Liver (tissue), 9 donors: ENCODE data around the gene FABP1. TPM values are rescaled to one million over a fixed set of nuclear protein-coding genes. Genes with fewer than 3 reads are reported as not detected.

Experiments
- DNase-seq: peaks from one replicate; pipeline ENCODE4 v3.0.0-alpha.2; 2017; ENCODE audit warnings: low spot score
- H3K27ac ChIP-seq, 2 donors: one replicate each; pipeline ENCODE4 v1.7.0; 2013; ENCODE audit warnings: inconsistent platforms in 2 of 2, low read length in 2 of 2, control low read depth in 1 of 2, low read depth in 1 of 2, mild to moderate bottlenecking in 1 of 2
- H3K27me3 ChIP-seq, 4 donors: one replicate each; pipeline versions ENCODE4 v1.6.1 to v1.7.0; 2013; ENCODE audit warnings: low read length in 3 of 4, inconsistent platforms in 1 of 4, mild to moderate bottlenecking in 1 of 4, moderate library complexity in 1 of 4; ENCODE audit not compliant: control insufficient read depth in 4 of 4, insufficient read depth in 4 of 4
- H3K36me3 ChIP-seq, 4 donors: one replicate each; pipeline versions ENCODE4 v1.6.1 to v1.7.0; 2013; ENCODE audit warnings: low read length in 3 of 4, mild to moderate bottlenecking in 3 of 4, low read depth in 1 of 4, moderate library complexity in 1 of 4; ENCODE audit not compliant: control insufficient read depth in 4 of 4, insufficient read depth in 3 of 4
- H3K4me1 ChIP-seq, 4 donors: one replicate each; pipeline versions ENCODE4 v1.6.1 to v1.7.0; 2013; ENCODE audit warnings: low read length in 3 of 4, mild to moderate bottlenecking in 3 of 4, moderate library complexity in 1 of 4; ENCODE audit not compliant: control insufficient read depth in 4 of 4, insufficient read depth in 4 of 4
- H3K4me3 ChIP-seq, 3 donors: one replicate each; pipeline versions ENCODE4 v1.6.1 to v1.7.0; 2013; ENCODE audit warnings: low read length in 3 of 3, control low read depth in 1 of 3, low read depth in 1 of 3, mild to moderate bottlenecking in 1 of 3
- H3K9ac ChIP-seq, 2 donors: one replicate each; pipeline ENCODE4 v1.7.0; 2013; ENCODE audit warnings: low read length in 2 of 2, mild to moderate bottlenecking in 2 of 2, moderate library complexity in 2 of 2, control low read depth in 1 of 2, low read depth in 1 of 2
- H3K9me3 ChIP-seq, 4 donors: one replicate each; pipeline versions ENCODE4 v1.6.1 to v1.7.0; 2013; ENCODE audit warnings: low read length in 3 of 4; ENCODE audit not compliant: control insufficient read depth in 4 of 4
- ATF3 ChIP-seq: IDR thresholded peaks from 2 replicates; pipeline ENCODE4 v1.6.1; 2016; ENCODE audit warnings: antibody characterized with exemption
- EGR1 ChIP-seq, 2 donors: IDR thresholded peaks; 2 replicates each; pipeline ENCODE4 v1.6.1; 2016 to 2018; ENCODE audit warnings: antibody characterized with exemption in 2 of 2, low read depth in 2 of 2
- FOXA1 ChIP-seq: IDR thresholded peaks from 2 replicates; pipeline ENCODE4 v1.6.1; 2016; ENCODE audit warnings: antibody characterized with exemption
- FOXA2 ChIP-seq: IDR thresholded peaks from 2 replicates; pipeline ENCODE4 v1.6.1; 2016; ENCODE audit warnings: antibody characterized with exemption
- GABPA ChIP-seq, 2 donors: IDR thresholded peaks in 1 of 2; conservative IDR thresholded peaks in 1 of 2; 2 replicates each; pipeline ENCODE4 v1.6.1; 2016; ENCODE audit warnings: antibody characterized with exemption in 2 of 2, mild to moderate bottlenecking in 1 of 2, moderate library complexity in 1 of 2
- HNF4A ChIP-seq, 2 donors: conservative IDR thresholded peaks; 2 replicates each; pipeline ENCODE4 v1.6.1; 2016; ENCODE audit warnings: antibody characterized with exemption in 2 of 2, mild to moderate bottlenecking in 2 of 2
- NR2F2 ChIP-seq: IDR thresholded peaks from 2 replicates; pipeline ENCODE4 v1.6.1; 2016; ENCODE audit warnings: antibody characterized with exemption
- RAD21 ChIP-seq, 2 donors: IDR thresholded peaks; 2 replicates each; pipeline ENCODE4 v1.6.1; 2016; ENCODE audit warnings: antibody characterized with exemption in 2 of 2, mild to moderate bottlenecking in 2 of 2
- RXRA ChIP-seq, 2 donors: IDR thresholded peaks; 2 replicates each; pipeline ENCODE4 v1.6.1; 2017 to 2018; ENCODE audit warnings: antibody characterized with exemption in 2 of 2, mild to moderate bottlenecking in 1 of 2
- SP1 ChIP-seq: IDR thresholded peaks from 2 replicates; pipeline ENCODE4 v1.6.1; 2018; ENCODE audit warnings: antibody characterized with exemption, mild to moderate bottlenecking
- TAF1 ChIP-seq: conservative IDR thresholded peaks from 2 replicates; pipeline ENCODE4 v1.6.1; 2016; ENCODE audit warnings: antibody characterized with exemption, mild to moderate bottlenecking
- YY1 ChIP-seq: IDR thresholded peaks from 2 replicates; pipeline ENCODE4 v1.6.1; 2016; ENCODE audit warnings: antibody characterized with exemption, mild to moderate bottlenecking
- ZBTB33 ChIP-seq: IDR thresholded peaks from 2 replicates; pipeline ENCODE4 v1.6.1; 2016; ENCODE audit warnings: antibody characterized with exemption
- WGBS: extraction: QIAGEN DNeasy Blood & Tissue Kit; methylation state at CpG from one replicate; pipeline ENCODE4 v1.1.7; 2013; 5-methylcytosine and 5-hydroxymethylcytosine counted together
- polyA plus RNA-seq, 2 donors: library from polyadenylated mRNA; stranded (reverse) in 1 of 2; unstranded in 1 of 2; fragments of 200-250 nt in 1 of 2; fragments of >200 nt in 1 of 2; fragmentation: Nextera tagmentation in 1 of 2; extraction: Ambion mirVana in 1 of 2; gene quantifications; one replicate each; pipeline versions ENCODE4 v1.2.1 to v1.2.3, GENCODE V29; 2013 to 2015
- total RNA-seq, 2 donors: library from RNA; depleted of rRNA; stranded (reverse); fragments of >200 nt; gene quantifications; one replicate each; pipeline ENCODE4 v1.2.3, GENCODE V29; 2014
- TF ChIP-seq, protein P1 (sequence below): fragments of 150-350 bp; IDR thresholded peaks from 2 replicates; pipeline ENCODE4 v1.5.1; 2017; ENCODE audit warnings: improper control_type of control experiment, low read depth, low read length; ENCODE audit not compliant: missing input control
- TF ChIP-seq, protein P2 (sequence below): IDR thresholded peaks from 2 replicates; pipeline ENCODE4 v1.6.1; 2016; ENCODE audit warnings: antibody characterized with exemption, mild to moderate bottlenecking
- TF ChIP-seq, protein P3 (sequence below): IDR thresholded peaks from 2 replicates; pipeline ENCODE4 v1.6.1; 2016; ENCODE audit warnings: antibody characterized with exemption
- donor health status: healthy.
- donor health status: healthy.
- donor health status: healthy.
- donor health status: healthy.
- donor health status: healthy.

Gene FABP1
- total and polyA plus RNA-seq, 4 donors = 975 to 7,337 (median 2,306) TPM

DNA sequence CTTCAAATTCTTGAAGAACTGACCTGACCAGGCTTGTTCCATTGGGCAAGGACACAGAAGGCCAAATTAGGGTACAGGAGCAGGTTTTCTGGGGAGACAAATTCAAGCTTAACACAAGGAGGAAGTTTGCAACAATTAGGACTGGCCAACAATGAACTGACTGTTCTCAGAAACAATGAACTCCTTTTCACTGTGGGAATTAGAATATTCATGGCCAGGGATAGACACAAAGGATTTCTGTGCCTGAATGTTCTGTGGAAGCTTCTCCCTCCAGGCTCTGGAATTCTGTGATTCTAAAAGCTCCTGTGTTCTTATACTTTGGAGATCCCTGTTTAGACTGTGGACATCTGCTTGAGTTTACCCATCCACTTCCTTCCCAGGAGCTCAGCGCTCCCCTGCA lies 45.1 kb downstream of the FABP1 start:
- H3K36me3 ChIP-seq = no peaks in the 10 kb centered on the region
- no peaks in the 10 kb centered on the region for H3K9me3 ChIP-seq
- WGBS = 91% methylated on average over 1 of the region's 1 CpG
- TF ChIP-seq ATF3 (no peak), FOXA1 (no peak), TAF1 (no peak), RXRA (IDR thresholded peaks at IDR 0.05) (no peak), GABPA (IDR thresholded peaks at IDR 0.05 in 1 of 2, conservative IDR thresholded peaks at IDR 0.05 in 1 of 2) (no peak), EGR1 (IDR thresholded peaks at IDR 0.05; ENCODE audit: low read depth in 2 of 2) (no peak), FOXA2 (no peak), RAD21 (IDR thresholded peaks at IDR 0.05) (no peak), NR2F2 (no peak), HNF4A (conservative IDR thresholded peaks at IDR 0.05) (no peak), YY1 (no peak), SP1 (no peak), ZBTB33 (no peak)
- TF ChIP-seq, protein P1, sequence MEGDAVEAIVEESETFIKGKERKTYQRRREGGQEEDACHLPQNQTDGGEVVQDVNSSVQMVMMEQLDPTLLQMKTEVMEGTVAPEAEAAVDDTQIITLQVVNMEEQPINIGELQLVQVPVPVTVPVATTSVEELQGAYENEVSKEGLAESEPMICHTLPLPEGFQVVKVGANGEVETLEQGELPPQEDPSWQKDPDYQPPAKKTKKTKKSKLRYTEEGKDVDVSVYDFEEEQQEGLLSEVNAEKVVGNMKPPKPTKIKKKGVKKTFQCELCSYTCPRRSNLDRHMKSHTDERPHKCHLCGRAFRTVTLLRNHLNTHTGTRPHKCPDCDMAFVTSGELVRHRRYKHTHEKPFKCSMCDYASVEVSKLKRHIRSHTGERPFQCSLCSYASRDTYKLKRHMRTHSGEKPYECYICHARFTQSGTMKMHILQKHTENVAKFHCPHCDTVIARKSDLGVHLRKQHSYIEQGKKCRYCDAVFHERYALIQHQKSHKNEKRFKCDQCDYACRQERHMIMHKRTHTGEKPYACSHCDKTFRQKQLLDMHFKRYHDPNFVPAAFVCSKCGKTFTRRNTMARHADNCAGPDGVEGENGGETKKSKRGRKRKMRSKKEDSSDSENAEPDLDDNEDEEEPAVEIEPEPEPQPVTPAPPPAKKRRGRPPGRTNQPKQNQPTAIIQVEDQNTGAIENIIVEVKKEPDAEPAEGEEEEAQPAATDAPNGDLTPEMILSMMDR = no peak
- TF ChIP-seq, protein P2, sequence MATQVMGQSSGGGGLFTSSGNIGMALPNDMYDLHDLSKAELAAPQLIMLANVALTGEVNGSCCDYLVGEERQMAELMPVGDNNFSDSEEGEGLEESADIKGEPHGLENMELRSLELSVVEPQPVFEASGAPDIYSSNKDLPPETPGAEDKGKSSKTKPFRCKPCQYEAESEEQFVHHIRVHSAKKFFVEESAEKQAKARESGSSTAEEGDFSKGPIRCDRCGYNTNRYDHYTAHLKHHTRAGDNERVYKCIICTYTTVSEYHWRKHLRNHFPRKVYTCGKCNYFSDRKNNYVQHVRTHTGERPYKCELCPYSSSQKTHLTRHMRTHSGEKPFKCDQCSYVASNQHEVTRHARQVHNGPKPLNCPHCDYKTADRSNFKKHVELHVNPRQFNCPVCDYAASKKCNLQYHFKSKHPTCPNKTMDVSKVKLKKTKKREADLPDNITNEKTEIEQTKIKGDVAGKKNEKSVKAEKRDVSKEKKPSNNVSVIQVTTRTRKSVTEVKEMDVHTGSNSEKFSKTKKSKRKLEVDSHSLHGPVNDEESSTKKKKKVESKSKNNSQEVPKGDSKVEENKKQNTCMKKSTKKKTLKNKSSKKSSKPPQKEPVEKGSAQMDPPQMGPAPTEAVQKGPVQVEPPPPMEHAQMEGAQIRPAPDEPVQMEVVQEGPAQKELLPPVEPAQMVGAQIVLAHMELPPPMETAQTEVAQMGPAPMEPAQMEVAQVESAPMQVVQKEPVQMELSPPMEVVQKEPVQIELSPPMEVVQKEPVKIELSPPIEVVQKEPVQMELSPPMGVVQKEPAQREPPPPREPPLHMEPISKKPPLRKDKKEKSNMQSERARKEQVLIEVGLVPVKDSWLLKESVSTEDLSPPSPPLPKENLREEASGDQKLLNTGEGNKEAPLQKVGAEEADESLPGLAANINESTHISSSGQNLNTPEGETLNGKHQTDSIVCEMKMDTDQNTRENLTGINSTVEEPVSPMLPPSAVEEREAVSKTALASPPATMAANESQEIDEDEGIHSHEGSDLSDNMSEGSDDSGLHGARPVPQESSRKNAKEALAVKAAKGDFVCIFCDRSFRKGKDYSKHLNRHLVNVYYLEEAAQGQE = no peak
- TF ChIP-seq, protein P3, sequence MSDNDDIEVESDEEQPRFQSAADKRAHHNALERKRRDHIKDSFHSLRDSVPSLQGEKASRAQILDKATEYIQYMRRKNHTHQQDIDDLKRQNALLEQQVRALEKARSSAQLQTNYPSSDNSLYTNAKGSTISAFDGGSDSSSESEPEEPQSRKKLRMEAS = no peak
- no peak for DNase-seq
- H3K9ac ChIP-seq = no peak overlapping the region
- H3K27ac ChIP-seq = no peak overlapping the region
- no peaks in the 10 kb centered on the region for H3K27me3 ChIP-seq
- no peaks in the 10 kb centered on the region for H3K4me1 ChIP-seq
- no peak overlapping the region for H3K4me3 ChIP-seq
